ENCODE measurements around the gene FSTL3. TPM values are rescaled to one million over a fixed set of nuclear protein-coding genes. Genes with fewer than 3 reads are reported as not detected.

FSTL3 gene
- total and polyA plus RNA-seq, 10 of the 15 experiments (the other 5 are each of a cell fraction or from before 2014, with no cell fraction given), result 0.42 to 13.5 (median 3.6) TPM

DNA sequence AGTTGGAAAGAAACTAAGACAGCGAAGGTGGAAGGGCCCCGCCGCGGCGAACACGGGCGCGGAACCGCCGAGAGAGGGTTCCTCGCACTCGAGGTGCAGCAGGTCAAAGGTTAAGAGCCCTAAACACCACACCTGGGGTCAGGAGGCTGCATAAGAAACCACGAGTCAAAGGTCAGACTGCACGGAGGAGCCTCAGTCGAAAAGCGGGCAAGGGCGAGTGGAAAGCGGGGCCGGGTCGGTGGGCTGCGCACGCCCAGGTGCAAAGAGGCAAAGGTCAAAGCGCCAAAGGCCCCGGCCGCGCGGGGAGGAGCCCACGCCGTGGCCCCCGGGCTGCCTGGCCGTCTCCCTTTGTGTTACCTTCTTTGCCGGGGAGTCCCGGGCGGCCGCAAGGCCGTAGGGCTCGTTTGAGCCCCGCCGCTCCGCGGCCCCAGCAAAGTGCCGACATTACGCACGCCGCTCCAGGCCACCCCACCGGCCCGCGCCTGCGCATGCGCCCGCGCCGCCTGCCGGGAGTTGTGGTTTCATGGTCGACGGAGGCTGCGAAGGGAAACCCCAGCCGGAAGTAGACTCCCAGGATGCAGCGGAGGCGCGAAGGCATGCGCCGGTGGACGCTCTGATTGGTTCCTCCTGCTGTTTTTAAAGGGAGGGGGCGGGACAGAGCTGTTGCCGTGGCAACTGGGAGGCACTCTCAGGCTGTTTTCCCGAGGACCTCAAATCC lies 43.0 kb upstream of the FSTL3 start, which contains the start of gene POLRMT (continued):
- no peak for TF ChIP-seq PAX8 (IDR thresholded peaks at IDR 0.05)
- no peak for TF ChIP-seq E4F1 (IDR thresholded peaks at IDR 0.05; ENCODE audit: borderline replicate concordance, partially characterized antibody)
- no peak for TF ChIP-seq E2F4 (IDR thresholded peaks at IDR 0.05; ENCODE audit: low read depth, low read length)
- peak; percentile 56; the same call in 1 of the 2 replicates for TF ChIP-seq SIN3A (IDR thresholded peaks at IDR 0.05; ENCODE audit: low read depth, low read length)
- no peak for TF ChIP-seq YBX1 (IDR thresholded peaks at IDR 0.05)
- TF ChIP-seq PAX5 (IDR thresholded peaks at IDR 0.05; ENCODE audit: borderline replicate concordance, low read depth, low read length), result no peak
- TF ChIP-seq HDAC2 (IDR thresholded peaks at IDR 0.05), result no peak
- no peak for TF ChIP-seq SUZ12 (IDR thresholded peaks at IDR 0.05; ENCODE audit: unreplicated experiment)
- TF ChIP-seq, protein P1, sequence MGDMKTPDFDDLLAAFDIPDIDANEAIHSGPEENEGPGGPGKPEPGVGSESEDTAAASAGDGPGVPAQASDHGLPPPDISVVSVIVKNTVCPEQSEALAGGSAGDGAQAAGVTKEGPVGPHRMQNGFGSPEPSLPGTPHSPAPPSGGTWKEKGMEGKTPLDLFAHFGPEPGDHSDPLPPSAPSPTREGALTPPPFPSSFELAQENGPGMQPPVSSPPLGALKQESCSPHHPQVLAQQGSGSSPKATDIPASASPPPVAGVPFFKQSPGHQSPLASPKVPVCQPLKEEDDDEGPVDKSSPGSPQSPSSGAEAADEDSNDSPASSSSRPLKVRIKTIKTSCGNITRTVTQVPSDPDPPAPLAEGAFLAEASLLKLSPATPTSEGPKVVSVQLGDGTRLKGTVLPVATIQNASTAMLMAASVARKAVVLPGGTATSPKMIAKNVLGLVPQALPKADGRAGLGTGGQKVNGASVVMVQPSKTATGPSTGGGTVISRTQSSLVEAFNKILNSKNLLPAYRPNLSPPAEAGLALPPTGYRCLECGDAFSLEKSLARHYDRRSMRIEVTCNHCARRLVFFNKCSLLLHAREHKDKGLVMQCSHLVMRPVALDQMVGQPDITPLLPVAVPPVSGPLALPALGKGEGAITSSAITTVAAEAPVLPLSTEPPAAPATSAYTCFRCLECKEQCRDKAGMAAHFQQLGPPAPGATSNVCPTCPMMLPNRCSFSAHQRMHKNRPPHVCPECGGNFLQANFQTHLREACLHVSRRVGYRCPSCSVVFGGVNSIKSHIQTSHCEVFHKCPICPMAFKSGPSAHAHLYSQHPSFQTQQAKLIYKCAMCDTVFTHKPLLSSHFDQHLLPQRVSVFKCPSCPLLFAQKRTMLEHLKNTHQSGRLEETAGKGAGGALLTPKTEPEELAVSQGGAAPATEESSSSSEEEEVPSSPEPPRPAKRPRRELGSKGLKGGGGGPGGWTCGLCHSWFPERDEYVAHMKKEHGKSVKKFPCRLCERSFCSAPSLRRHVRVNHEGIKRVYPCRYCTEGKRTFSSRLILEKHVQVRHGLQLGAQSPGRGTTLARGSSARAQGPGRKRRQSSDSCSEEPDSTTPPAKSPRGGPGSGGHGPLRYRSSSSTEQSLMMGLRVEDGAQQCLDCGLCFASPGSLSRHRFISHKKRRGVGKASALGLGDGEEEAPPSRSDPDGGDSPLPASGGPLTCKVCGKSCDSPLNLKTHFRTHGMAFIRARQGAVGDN (IDR thresholded peaks at IDR 0.05), result peak; percentile 46; the same call in 1 of the 2 replicates
- peak; percentile 84 for TF ChIP-seq YY1 (IDR thresholded peaks at IDR 0.05; ENCODE audit: low read depth, low read length)
- no peak for TF ChIP-seq CUX1 (IDR thresholded peaks at IDR 0.05; ENCODE audit: insufficient replicate concordance, low read depth, low read length)
- no peak for TF ChIP-seq FOS (IDR thresholded peaks at IDR 0.05; ENCODE audit: borderline replicate concordance, extremely low read depth, insufficient read length)
- no peak for TF ChIP-seq HDGF (IDR thresholded peaks at IDR 0.05)
- no peak for TF ChIP-seq ASH2L (IDR thresholded peaks at IDR 0.05; ENCODE audit: borderline replicate concordance, low read depth)
- peak; percentile 45; the same call in 1 of the 2 replicates for TF ChIP-seq TAF1 (IDR thresholded peaks at IDR 0.05; ENCODE audit: borderline replicate concordance, low read depth, low read length)

All from GM12878 (cell line).